ENCODE measurements around the gene BHLHA15. TPM values are rescaled to one million over a fixed set of nuclear protein-coding genes. Genes with fewer than 3 reads are reported as not detected.
A peak's percentile ranks its signal among the peaks of the same experiment; 100 is the strongest.

BHLHA15 gene
- total and polyA plus RNA-seq, 10 donors: 0.11 to 40.7 (median 5.2) TPM; not detected in 1

- H3K4me3 ChIP-seq: peak overlapping the region in 5 of 8 donors; percentile 3 to 65 (median 22)
- peaks cover 0 to 39% (median 17%) of the 10 kb centered on the region in 7 donors for H3K27me3 ChIP-seq (replicated peaks in 1 of 7)
- no peaks in the 10 kb centered on the region for H3K9me3 ChIP-seq
- WGBS, 5 donors: 82 to 87% (median 86%) methylated on average over 17 to 49 of the region's 49 CpGs
- intact Hi-C loops (cut with DNase I; ENCODE audit: low total_unique reads): no loop called here
- peaks cover 0 to 47% (median 16%) of the 10 kb centered on the region in 6 donors for H3K36me3 ChIP-seq
- no peak for TF ChIP-seq POLR2AphosphoS5 (IDR thresholded peaks at IDR 0.05)
- H3K4me1 ChIP-seq: peaks cover 0 to 29% (median 12%) of the 10 kb centered on the region in 6 donors
- peak overlapping the region in 3 of 8 donors; percentile 33 to 59 (median 51) for H3K27ac ChIP-seq
- peak; percentile 77 for DNase-seq
Observed at GRCh38 chr7:98211676-98212531, 665 bp downstream of the BHLHA15 start.

GRCh38 chr7:98212532-98213041 is 1.3 kb downstream of the BHLHA15 start:
- TF ChIP-seq POLR2AphosphoS5 (IDR thresholded peaks at IDR 0.05): peak; percentile 5 to 69 (median 30)
- TF ChIP-seq CTCF (IDR thresholded peaks at IDR 0.05 in 8 of 11, conservative IDR thresholded peaks at IDR 0.05 in 3 of 11): no peak
- TF ChIP-seq POLR2A (IDR thresholded peaks at IDR 0.05): no peak
- Histone ChIP-seq H3K27me3 (replicated peaks in 1 of 7) (peaks cover 0 to 39% (median 17%) of the 10 kb centered on the region in 7 donors), H3K27ac (no peak overlapping the region), H3K4me3 (peak overlapping the region in 2 of 8 donors; percentile 43 to 65), H3K9me3 (no peaks in the 10 kb centered on the region), H3K36me3 (peaks cover 0 to 47% (median 19%) of the 10 kb centered on the region in 6 donors), H3K4me1 (peaks cover 0 to 29% (median 13%) of the 10 kb centered on the region in 6 donors)
- WGBS, 5 donors: 86 to 95% (median 91%) methylated on average over 24 to 30 of the region's 30 CpGs
- intact Hi-C loops (cut with DNase I; ENCODE audit: low total_unique reads): no loop called here
- peak; percentile 76 for DNase-seq

GRCh38 chr7:98213296-98213887 is 2.2 kb downstream of the BHLHA15 start:
- intact Hi-C loops (cut with DNase I; ENCODE audit: low total_unique reads): no loop called here
- TF ChIP-seq CTCF (IDR thresholded peaks at IDR 0.05 in 8 of 11, conservative IDR thresholded peaks at IDR 0.05 in 3 of 11) (no peak), POLR2A (IDR thresholded peaks at IDR 0.05) (no peak), POLR2AphosphoS5 (IDR thresholded peaks at IDR 0.05) (no peak)
- 74 to 91% (median 90%) methylated on average over 7 to 8 of the region's 8 CpGs for WGBS, 5 donors
- Histone ChIP-seq H3K27ac (peak overlapping the region in 3 of 8 donors; percentile 22 to 59 (median 48)), H3K4me1 (peaks cover 0 to 37% (median 21%) of the 10 kb centered on the region in 6 donors), H3K9me3 (no peaks in the 10 kb centered on the region), H3K4me3 (peak overlapping the region in 2 of 8 donors; percentile 43 to 65), H3K27me3 (replicated peaks in 1 of 7) (peaks cover 0 to 39% (median 17%) of the 10 kb centered on the region in 7 donors), H3K36me3 (peaks cover 0 to 48% (median 21%) of the 10 kb centered on the region in 6 donors)
- peak; percentile 72 for DNase-seq

- peak overlapping the region in 4 of 8 donors; percentile 22 to 59 (median 44) for H3K27ac ChIP-seq
- intact Hi-C loops (cut with DNase I; ENCODE audit: low total_unique reads): no loop called here
- no peaks in the 10 kb centered on the region for H3K9me3 ChIP-seq
- peak; percentile 76 for DNase-seq
- WGBS, 5 donors: 72 to 84% (median 81%) methylated on average over 20 to 25 of the region's 25 CpGs
- H3K4me3 ChIP-seq: peak overlapping the region in 1 of 8 donors; percentile 65
- no peak for TF ChIP-seq CTCF (IDR thresholded peaks at IDR 0.05 in 8 of 11, conservative IDR thresholded peaks at IDR 0.05 in 3 of 11)
- TF ChIP-seq POLR2AphosphoS5 (IDR thresholded peaks at IDR 0.05): peak in 2 of 3 donors; percentile 34 to 64
- peaks cover 0 to 42% (median 28%) of the 10 kb centered on the region in 6 donors for H3K4me1 ChIP-seq
- H3K27me3 ChIP-seq (replicated peaks in 1 of 7): peaks cover 0 to 39% (median 17%) of the 10 kb centered on the region in 7 donors
- peaks cover 0 to 44% (median 21%) of the 10 kb centered on the region in 6 donors for H3K36me3 ChIP-seq
Observed at GRCh38 chr7:98213888-98214810, 2.9 kb downstream of the BHLHA15 start.

Measured in spleen (tissue), 11 donors.